ENCODE data around the gene COL12A1. TPM values are rescaled to one million over a fixed set of nuclear protein-coding genes. Genes with fewer than 3 reads are reported as not detected.

The COL12A1 gene
- total RNA-seq, 1 donor from 2014 or later = 44.3 TPM

DNA sequence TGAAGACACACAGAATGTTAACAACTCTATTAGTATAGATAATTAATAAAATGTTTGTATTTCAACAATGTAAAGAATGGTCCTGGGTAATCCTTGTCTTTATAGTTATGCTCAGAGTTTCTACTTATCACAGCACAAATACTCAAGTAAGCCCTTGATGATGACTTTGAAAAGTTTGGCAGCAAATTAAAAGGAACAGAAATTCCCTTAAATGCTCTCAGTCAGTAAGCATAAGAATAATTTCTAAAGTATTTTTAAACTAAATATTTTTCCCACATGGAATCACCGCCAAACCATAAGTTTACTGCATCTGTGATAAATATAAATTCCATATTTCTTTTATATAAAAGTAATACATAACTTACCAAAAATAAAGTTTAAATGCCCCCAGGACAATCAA lies 96.1 kb downstream of the COL12A1 start:
- DNase-seq = no peak
- no peak overlapping the region for H3K4me3 ChIP-seq
- H3K27me3 ChIP-seq = no peaks in the 10 kb centered on the region
- intact Hi-C loops (cut with DNase I) = no loop called here
- no peak overlapping the region for H3K27ac ChIP-seq
- TF ChIP-seq, protein P1, sequence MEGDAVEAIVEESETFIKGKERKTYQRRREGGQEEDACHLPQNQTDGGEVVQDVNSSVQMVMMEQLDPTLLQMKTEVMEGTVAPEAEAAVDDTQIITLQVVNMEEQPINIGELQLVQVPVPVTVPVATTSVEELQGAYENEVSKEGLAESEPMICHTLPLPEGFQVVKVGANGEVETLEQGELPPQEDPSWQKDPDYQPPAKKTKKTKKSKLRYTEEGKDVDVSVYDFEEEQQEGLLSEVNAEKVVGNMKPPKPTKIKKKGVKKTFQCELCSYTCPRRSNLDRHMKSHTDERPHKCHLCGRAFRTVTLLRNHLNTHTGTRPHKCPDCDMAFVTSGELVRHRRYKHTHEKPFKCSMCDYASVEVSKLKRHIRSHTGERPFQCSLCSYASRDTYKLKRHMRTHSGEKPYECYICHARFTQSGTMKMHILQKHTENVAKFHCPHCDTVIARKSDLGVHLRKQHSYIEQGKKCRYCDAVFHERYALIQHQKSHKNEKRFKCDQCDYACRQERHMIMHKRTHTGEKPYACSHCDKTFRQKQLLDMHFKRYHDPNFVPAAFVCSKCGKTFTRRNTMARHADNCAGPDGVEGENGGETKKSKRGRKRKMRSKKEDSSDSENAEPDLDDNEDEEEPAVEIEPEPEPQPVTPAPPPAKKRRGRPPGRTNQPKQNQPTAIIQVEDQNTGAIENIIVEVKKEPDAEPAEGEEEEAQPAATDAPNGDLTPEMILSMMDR (IDR thresholded peaks at IDR 0.05) = no peak
- no peaks in the 10 kb centered on the region for H3K36me3 ChIP-seq
- no peaks in the 10 kb centered on the region for H3K4me1 ChIP-seq
- no peak for ATAC-seq
- H3K9me3 ChIP-seq = no peaks in the 10 kb centered on the region

DNA sequence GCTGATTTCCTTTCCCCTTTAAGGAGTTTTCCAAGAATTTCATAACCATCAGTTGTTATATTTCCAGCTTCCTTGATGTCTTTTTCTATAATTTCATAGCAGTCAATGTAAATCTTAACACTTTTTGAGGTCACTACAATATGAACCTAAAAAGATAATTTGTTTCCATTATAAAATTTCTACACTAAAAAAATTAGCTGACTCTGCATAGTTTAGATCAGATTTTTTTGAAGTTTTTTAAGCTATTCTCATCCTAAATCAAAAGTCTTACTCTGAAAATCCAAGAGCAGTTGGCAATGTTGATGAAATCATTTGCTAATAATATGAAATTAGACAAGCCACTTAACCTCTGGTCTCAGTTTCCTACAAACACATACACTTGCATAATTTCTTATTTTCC lies 96.8 kb downstream of the COL12A1 start:
- H3K27ac ChIP-seq = no peak overlapping the region
- no peak for DNase-seq

DNA sequence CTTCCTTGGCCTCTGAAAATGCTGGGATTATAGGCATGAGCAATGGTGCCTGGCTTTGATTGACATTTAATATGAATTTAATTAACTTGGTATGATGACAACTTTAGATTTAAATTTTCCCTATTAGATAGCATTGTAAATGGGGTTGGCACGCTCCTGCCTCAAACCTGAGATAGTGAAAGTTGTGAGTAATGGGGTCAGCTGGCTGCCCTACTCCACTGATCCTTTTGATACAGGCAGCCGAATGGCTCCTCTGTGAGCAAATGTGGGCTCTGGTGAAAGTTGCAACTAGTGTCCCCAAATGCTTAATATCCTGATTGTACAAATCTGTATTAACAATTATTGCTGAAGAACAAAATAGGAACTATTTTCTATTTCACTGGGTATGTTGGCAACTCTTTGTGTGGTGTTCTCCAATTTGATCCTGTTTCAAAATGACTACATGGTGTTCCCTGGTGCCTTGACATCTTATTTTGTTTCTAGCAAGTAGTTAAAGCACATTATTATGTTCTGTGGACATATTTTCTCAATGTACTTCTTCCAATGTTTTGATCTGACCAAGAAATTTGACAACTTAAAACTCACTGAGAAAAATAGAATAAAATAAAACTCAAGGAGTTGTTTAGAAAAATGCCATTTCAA lies 97.4 kb downstream of the COL12A1 start:
- no peak for ATAC-seq
- Histone ChIP-seq H3K4me1 (no peaks in the 10 kb centered on the region), H3K36me3 (no peaks in the 10 kb centered on the region), H3K4me3 (no peak overlapping the region), H3K9me3 (no peaks in the 10 kb centered on the region), H3K27me3 (no peaks in the 10 kb centered on the region), H3K27ac (no peak overlapping the region)
- TF ChIP-seq, protein P1 (IDR thresholded peaks at IDR 0.05) = no peak
- intact Hi-C loops (cut with DNase I) = no loop called here
- DNase-seq = no peak

More for the DNA sequence above, 96.8 kb downstream of the COL12A1 start:
- ATAC-seq = no peak
- no peak overlapping the region for H3K4me3 ChIP-seq
- TF ChIP-seq, protein P1 (IDR thresholded peaks at IDR 0.05) = no peak
- H3K4me1 ChIP-seq = no peaks in the 10 kb centered on the region
- H3K36me3 ChIP-seq = no peaks in the 10 kb centered on the region
- intact Hi-C loops (cut with DNase I) = no loop called here
- H3K27me3 ChIP-seq = no peaks in the 10 kb centered on the region
- no peaks in the 10 kb centered on the region for H3K9me3 ChIP-seq

DNA sequence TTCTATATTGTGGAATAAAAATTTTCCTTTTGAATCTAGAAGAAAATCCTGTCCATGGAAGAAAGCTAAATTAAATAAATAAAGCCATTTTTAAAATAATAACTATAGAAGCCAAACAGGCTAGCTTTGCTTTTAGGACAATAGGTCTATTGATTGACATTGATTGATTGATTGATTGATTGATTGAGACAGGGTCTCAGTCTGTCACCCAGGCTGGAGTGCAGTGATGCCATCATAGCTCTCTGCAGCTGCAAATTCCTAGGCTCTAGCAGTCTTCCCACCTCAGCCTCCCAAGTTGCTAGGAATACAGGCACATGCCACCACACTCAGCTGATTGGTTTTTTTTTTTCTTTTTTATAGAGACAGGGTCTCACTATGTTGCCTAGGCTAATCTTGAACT lies 97.9 kb downstream of the COL12A1 start:
- no peak for ATAC-seq
- H3K9me3 ChIP-seq = no peaks in the 10 kb centered on the region
- TF ChIP-seq, protein P1 (IDR thresholded peaks at IDR 0.05) = no peak
- H3K27me3 ChIP-seq = no peaks in the 10 kb centered on the region
- H3K4me3 ChIP-seq = no peak overlapping the region
- intact Hi-C loops (cut with DNase I) = no loop called here
- no peak for DNase-seq
- no peaks in the 10 kb centered on the region for H3K36me3 ChIP-seq
- H3K27ac ChIP-seq = no peak overlapping the region
- H3K4me1 ChIP-seq = no peaks in the 10 kb centered on the region

DNA sequence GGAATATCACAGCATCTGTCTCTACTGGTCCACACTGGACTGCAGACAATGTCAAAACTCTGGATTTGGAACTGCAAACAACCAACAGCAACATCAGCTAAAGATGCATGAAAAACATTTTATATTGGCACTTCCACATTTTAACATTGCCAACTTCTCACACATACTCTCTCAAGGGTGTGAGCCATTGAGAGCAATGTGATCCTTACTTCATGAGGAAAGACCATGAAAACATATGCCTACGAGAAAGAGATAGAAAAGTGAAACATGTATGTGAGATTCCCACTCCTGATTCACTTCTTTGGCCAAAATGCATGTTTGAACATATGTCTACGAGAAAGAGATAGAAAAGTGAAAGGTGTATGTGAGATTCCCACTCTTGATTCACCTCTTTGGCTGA lies 99.4 kb downstream of the COL12A1 start:
- H3K4me1 ChIP-seq = no peaks in the 10 kb centered on the region
- H3K27me3 ChIP-seq = no peaks in the 10 kb centered on the region
- H3K9me3 ChIP-seq = no peaks in the 10 kb centered on the region
- H3K4me3 ChIP-seq = no peak overlapping the region
- intact Hi-C loops (cut with DNase I) = no loop called here
- ATAC-seq (no peak), DNase-seq (no peak)
- no peaks in the 10 kb centered on the region for H3K36me3 ChIP-seq
- TF ChIP-seq, protein P1 (IDR thresholded peaks at IDR 0.05) = no peak
- no peak overlapping the region for H3K27ac ChIP-seq

DNA sequence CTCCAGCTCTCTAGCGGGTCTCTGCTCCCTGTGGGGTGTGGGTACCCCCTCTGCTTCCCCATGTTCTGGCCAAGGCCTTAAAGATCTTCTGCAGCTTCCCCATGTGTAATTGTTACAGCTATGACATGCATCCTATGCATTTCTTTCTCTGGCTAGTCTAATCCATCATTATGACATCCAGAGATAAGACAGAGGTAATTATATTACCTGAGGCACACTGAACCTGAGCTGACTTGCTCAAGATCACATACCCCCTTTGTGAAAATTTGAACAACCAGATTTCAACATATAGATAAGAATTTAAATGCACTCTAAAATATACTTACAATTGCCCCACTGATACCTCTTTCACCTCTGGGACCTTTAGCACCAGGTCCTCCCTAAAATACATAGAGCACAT lies 102.4 kb downstream of the COL12A1 start:
- TF ChIP-seq, protein P1 (IDR thresholded peaks at IDR 0.05) = no peak
- intact Hi-C loops (cut with DNase I) = no loop called here
- Histone ChIP-seq H3K4me3 (no peak overlapping the region), H3K9me3 (no peaks in the 10 kb centered on the region), H3K36me3 (no peaks in the 10 kb centered on the region), H3K4me1 (peaks cover 3% of the 10 kb centered on the region), H3K27ac (no peak overlapping the region), H3K27me3 (no peaks in the 10 kb centered on the region)
- ATAC-seq (no peak), DNase-seq (no peak)
